Measurements from ENCODE around the gene MSRB3.

Gene MSRB3

DNA sequence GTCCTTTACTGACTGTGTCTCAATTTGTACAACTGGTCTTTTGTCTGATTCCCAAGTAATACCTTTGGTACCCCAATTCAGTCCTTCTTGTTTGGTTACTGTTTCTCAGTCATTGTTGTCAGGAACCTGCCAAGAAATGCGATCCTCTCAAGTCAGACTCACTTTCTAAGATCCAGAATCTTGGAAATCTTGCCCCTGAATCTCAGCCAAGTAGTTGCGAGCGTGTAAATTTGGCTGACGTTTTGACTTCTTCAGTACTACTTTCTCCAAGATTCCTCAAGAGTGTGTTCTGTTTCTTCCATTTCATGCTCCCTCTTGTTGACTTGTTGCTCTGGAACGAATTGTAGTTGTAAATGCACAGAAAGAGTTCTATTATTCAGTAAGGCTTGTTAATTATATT, 114.0 kb downstream of the MSRB3 start:
- DNase-seq (ENCODE audit: low read depth in 2 of 2), result no peak

DNA sequence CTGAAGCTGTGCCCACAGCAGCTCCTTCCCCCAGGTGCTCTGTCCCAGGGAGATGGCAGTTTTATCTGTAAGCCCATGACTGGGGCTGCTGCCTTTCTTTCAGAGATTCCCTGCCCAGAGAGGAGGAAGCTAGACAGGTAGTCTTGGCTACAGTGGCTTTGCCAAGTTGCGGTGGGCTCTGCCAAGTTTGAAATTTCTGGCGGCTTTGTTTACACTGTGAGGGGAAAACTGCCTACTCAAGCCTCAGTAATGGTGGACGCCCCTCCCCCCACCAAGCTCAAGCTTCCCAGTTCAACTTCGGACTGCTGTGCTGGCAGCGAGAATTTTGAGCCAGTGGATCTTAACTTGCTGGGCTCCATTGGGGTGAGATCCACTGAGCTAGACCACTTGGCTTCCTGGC, 124.7 kb downstream of the MSRB3 start:
- no peak for DNase-seq (ENCODE audit: low read depth in 2 of 2)

DNA sequence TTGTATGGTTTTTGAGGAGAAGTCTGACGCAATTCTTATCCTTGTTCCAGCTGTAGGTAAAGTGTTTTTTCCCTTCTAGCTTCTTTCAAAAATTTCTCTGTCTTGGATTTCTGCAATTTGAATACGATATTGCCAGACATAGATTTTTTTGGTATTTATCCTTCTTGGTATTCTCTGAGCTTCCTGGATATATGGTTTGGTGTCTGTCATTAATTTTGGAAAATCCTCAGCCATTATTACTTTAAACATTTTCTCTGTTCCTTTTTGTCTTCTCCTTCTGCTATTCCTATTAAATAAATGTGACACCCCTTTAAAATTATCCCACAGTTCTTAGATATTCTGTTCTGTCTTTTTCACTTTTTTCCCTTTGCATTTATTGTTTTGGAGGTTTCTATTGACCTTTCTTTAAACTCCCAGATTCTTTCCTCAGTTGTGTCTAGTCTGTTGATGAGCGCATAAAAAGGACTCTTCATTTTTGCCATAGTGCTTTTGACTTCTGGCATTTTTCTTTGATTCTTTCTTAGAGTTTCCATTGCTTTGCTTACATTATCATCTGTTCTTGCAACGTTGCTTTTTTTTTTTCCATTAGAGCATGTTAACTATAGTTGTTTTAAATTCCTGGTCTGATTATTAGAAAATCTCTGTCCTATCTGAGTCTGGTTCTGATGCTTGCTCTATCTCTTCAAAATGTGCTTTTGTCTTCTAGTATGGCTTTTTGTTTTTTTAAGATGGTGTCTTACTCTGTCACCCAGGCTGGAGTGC, 129.1 kb downstream of the MSRB3 start:
- no peak for DNase-seq (ENCODE audit: low read depth in 2 of 2)

DNA sequence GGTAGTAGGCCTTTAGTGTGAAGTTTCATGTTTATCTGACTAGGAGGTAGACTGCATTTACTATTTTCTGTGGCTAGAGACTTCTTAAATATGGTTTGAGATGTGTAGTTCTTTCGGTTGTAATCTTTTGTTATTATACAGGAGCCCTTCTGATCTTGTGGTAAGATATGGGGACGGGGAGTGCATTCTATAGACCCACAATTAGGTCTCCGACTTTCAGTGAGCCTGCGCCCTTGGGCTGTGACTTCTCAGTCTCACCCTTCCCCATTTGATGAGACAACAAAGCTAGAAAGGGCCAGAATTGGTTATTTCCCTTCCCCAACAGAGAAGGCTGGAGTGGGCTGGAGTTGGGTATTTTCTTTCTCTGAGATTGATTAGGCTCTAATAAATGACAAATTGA, 130.0 kb downstream of the MSRB3 start:
- no peak for DNase-seq (ENCODE audit: low read depth in 2 of 2)

DNA sequence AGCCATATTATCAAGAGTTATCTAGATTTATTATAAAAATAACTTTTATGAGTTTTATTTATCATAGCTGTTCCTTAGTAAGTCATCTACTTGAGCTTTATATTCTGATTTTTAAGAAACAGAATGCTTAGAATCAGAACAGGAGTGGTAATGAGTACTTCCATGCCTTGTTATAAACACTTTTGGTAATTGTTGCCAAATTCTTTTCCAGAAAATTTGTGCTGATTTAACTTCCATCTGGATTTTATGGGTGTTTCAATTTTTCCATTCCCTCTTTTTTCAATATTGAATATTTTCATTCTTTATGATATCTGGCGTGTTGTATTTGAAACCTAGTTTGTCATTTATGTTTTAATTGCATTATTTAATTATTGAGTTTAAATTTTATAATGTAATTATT, 131.2 kb downstream of the MSRB3 start:
- DNase-seq (ENCODE audit: low read depth in 2 of 2), result no peak

DNA sequence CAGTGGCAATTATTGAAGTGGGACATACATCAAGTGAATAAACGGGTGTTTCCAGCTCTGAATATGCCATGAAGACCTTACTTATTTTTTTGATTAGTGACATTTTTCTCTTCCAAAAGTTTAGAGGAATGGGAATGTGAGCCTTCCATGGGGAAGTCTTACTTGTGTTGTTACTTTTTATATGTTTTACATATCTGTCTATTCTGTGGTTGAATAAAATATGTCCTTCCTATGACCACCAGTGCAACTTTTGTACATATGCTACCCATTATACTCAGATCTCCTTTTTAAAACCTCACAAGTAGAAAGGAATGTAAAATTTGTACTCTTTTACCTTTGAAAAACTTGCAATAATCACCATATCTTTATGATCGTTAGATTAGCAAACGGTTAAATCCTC, 132.7 kb downstream of the MSRB3 start:
- DNase-seq (ENCODE audit: low read depth in 2 of 2), result no peak

DNA sequence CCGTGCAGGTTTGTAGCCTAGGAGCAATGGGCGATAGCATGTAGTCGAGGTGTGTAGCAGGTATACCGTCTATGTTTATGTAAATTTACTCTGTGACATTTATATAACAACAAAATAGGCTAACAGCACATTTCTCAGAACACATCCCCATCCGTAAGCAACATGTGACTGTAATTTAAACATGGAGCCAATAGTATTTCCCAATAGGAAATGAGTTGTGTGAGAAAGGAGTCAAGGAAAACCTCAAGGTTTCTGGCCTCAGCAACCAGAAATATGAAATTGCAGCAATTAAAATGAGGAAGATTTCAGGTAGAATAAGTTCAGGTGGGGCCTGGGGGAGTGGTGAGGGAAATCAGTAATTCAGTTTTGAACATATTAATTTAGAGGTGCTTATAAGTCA, 136.0 kb downstream of the MSRB3 start:
- DNase-seq (ENCODE audit: low read depth in 2 of 2), result no peak

DNA sequence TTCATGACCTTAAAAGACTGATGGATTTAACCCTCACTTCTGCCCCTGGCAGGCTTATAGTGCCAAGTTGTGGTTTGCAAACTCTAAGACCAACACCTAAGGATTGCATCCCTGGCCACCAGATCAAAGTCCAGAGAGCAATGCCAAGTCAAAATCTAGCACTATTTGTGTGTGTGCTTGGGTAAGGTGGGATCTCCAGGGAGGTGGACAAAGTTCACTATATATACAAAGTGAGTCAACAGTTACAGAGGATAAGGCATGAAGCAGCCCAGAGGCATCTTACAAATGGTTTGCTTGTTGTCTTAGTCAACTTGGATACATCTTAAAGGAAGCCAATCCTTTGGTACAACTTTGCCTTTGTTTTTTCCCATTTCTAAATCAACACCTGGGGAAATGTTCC, 137.3 kb downstream of the MSRB3 start:
- no peak for DNase-seq (ENCODE audit: low read depth in 2 of 2)

DNA sequence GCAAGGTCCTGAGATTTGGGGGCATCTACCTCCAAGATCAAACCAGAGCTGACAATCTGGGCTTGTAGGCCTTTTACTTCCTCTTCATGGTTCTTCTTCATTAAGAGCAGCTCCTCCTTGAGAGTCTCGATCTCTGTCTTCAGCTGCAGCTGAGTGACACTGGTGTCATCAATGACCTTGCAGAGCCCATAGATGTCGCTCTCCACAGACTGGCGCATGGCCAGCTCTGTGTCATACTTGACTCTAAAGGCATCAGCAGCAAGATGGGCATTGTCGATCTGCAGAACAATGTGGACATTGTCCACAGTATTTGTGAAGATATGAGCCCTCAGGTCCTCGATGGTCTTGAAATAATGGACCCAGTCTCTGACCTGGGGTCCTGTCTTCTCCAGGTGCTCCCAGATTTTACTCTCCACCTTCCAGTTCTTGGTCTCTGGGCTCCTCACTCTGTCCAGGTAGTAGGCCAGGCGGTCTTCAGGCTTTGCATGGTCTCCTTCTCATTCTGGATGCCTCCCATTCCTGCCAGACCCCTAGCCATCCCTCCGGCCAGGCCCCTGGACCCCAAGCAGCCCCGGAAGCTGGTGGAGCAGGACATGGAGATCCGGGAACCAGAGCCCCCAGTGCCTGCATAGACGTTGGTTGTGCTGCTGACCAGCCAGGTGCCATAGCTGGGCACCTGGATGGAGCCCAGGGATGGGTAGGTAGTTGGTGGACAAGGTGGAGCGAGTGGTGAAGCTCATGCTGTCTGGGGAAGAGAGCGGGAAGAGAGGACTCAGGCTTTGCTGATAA, 141.0 kb downstream of the MSRB3 start:
- no peak for DNase-seq (ENCODE audit: low read depth in 2 of 2)

DNA sequence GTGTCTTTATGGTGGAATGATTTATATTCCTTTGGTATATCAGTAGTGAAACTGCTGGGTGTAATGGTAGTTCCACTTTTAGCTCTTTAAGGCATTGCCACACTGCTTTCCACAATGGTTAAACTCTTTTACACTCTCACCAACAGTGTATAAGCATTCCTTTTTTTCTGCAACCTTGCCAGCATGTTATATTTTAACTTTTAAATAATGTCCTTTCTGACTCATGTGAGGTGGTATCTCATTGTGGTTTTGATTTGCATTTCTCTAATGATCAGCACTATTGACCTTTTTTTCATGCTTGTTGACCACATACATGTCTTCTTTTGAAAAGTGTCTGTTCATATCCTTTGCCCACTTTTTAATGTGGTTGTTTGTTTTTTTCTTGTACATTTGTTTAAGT, 142.5 kb downstream of the MSRB3 start:
- no peak for DNase-seq (ENCODE audit: low read depth in 2 of 2)

DNA sequence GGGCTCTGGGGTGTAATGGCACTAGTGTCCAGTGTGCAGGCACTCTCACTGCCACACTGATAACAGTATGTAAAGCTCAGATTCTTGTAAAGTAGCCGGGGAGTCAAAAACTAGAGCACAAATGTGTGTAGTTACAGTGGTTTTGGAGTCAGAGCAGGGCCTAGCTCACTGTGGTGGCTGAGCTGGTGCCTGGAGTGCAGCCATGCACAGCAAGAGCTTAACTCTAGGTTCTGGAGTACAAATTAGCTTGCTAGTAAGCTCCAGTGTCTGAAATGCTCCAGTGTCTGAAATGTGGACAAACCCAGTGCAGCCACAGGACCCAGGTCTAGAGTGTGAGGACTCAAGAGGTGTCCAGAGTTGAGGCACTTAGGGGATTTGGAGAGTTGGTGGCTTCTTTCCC, 149.2 kb downstream of the MSRB3 start:
- no peak for DNase-seq (ENCODE audit: low read depth in 2 of 2)

DNA sequence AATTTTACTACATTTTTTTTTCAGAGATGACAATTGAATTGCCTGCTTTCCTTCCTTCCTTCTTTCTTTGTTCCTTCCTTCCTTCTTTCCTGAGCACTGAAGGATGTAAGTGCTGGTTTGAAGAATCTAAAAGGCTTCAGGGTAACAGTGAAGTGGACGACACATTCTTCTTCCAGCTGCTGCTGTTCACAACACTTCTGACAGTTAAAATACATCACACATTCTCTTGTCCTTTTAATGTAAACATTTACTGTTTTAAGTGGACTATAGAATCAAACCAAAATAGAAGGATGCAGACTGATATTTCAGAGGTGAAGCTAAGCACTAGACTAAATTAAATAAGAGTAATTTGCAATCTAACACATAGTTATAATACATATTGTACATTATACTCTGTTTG, 151.5 kb downstream of the MSRB3 start:
- no peak for DNase-seq (ENCODE audit: low read depth in 2 of 2)

DNA sequence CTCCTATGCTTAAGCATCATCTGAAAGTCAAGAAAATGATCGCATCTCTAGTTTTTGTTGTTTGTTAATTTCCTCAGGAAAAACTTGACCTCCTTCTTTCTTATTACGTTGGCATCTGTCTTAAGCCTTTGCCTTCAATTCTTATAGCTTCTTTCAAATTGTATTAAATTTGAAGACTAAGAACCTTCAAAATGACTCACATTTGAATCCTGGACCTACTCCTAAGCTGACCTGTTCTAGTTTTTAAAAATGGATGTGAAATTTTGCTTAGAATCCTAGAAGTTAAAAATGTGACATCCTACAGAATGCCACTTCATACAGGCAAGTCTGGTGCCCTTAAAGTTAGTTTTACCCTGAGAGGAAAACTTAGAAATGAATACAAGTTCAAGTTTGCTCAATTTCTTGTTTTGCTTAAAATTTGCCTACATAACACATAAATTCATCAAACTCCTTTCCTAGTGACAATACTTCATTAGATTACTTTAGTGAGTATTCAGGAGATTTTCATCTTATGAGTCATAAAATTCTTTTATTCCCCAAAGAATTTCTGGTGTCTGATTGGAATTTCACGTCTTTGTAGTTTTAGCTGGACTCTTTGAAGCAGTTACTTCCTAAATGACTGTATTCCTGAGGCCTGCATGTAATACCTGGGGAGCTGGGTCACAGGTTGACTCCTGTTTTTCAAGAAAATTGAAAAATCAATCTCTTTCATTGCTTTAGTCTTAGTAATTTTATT, 152.3 kb downstream of the MSRB3 start:
- DNase-seq (ENCODE audit: low read depth in 2 of 2), result no peak

DNA sequence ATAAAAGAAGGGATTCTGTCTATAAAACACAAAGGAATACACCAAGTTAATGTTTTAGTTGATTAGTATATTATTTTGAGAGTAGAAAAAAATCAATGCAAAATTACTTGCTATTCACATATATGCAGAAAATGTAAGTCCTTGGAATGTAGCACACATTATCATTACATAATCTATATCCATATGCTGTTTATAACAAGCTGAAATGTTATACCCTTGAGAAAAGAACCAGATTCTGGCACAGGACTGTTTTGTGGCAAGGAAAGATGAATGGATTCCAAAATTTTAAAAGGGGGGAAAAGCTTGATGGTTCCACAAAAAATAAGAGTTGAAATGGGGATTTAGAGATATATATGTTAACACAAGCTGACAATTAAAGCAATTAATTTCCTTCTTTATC, 153.6 kb downstream of the MSRB3 start:
- no peak for DNase-seq (ENCODE audit: low read depth in 2 of 2)

DNA sequence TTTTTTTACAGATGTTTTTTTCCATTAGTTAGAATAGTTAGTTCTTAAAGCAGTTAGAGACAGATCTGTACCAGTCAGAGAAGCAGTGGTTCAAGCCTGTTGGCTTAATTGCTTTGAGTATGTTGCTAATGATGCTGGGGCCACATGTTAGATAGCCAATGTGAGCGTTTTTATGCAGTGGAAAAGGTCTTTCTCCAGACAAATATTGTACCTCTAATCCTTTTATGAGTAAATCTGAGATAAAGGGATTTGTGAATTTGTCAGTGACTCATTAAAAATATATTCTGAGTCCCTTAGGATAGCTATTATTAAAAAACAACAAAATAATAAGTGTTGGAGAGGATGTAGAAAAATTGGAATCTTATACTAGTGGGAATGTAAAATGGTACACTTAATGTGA, 154.2 kb downstream of the MSRB3 start:
- DNase-seq (ENCODE audit: low read depth in 2 of 2), result no peak

DNA sequence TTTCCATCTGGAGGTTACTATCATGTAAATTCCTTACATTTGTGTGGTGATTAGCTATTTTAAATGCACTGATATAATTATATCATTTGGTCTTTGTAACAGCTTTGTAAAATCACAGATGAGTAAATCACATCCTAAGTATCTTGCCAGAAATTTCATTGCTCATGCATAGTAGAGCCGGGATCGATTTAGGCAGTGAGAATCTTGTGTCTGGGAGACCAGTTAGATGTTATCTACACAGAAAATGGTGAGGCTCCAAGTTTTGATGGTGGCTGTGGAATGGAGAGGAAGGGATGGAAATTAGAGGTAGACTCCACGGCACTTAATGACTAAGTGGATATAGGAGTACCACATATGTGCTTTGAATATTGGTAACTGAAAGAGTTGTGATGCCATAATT, 156.3 kb downstream of the MSRB3 start:
- DNase-seq (ENCODE audit: low read depth in 2 of 2), result no peak

DNA sequence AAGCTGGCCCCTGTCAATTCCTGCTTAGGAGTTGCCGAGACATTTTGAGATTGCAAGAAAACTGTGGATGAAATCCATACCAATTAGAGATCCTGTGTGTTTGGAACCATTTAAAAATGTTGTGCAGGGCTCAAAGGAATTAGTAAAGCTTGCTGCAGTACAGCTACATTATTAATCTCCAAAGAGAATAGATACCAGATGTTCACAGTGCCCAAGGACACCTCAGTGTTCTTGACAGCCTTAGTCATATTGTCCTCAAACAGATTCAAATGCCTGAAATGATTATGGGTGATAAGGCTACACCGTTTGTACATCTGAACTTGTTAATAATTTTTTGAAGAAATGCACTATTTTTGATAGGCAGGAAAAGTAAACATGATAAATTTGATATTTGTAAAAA, 164.6 kb downstream of the MSRB3 start:
- no peak for DNase-seq (ENCODE audit: low read depth in 2 of 2)

DNA sequence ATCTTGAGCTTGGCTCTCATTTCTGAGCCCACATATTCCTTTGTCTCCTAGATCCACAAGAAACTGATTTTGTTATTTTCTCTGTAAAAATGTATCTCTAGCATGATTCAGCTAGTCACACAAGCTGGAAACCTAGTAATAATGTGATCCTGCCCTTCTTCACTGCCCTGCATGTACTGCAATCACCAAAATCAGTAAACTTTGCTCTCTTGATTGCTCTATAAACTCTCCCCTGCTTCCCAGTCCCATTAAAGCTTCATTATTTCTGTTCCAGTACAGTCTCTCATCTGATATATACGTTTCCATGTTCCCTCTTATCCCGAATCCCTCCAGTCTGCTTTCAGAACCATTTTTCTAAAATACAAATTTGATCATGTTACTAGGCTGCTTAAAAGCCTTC, 166.5 kb downstream of the MSRB3 start:
- no peak for DNase-seq (ENCODE audit: low read depth in 2 of 2)

DNA sequence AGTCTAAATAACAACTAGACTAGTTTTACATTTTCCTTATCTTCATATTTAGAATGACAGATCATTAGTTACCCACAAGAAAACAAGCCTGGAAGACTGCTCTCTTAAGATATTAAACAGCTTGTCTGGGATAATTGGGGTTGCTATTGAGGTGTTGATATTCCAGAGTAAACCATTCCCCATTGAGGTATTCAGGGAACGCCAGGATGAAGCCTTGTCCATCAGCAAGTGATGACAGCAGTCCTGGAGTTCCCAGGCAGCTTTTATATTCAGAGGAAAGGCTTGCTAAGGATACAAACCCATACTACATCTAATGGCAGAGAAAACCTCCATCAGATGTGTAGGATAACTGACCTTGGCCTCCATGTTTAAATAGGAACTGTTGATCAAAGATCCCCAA, 168.4 kb downstream of the MSRB3 start:
- DNase-seq (ENCODE audit: low read depth in 2 of 2), result no peak

DNA sequence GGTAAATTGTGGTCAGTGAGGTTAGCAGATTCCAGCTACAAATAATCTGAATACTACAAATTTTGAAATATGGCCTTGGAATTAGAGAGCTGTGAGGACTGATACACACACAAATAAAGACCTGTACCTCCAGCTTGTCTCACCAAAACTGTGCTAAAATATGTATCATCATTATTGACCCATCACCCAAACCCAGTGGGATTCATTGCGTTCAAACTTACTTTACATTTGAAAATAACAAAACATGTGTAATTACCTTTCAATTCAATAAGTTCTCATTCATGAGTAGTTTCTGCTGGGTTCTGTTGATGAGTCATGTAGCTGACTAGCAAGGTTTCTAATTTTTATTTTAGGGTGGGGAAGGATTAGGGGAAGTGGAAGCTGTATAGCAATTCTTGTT, 170.9 kb downstream of the MSRB3 start:
- no peak for DNase-seq (ENCODE audit: low read depth in 2 of 2)

DNA sequence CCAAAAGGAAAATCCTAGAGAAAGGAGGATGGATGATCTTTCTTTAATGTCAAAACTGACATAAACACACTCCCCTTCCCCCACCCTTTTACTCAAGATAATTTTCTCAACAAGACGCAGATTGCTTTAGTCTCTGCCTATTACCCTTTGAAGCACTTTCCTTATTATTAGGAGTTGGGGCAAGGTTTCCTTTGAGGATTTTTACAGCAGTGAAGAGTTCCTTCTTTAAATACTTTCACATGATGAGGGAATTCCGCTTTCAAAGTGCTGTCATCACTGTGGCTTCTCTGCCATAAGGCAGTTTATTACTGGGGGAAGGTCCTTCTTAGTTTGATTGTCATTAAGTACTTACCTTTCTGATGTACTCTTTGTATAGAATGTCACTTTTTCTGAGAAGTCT, 172.1 kb downstream of the MSRB3 start:
- no peak for DNase-seq (ENCODE audit: low read depth in 2 of 2)

DNA sequence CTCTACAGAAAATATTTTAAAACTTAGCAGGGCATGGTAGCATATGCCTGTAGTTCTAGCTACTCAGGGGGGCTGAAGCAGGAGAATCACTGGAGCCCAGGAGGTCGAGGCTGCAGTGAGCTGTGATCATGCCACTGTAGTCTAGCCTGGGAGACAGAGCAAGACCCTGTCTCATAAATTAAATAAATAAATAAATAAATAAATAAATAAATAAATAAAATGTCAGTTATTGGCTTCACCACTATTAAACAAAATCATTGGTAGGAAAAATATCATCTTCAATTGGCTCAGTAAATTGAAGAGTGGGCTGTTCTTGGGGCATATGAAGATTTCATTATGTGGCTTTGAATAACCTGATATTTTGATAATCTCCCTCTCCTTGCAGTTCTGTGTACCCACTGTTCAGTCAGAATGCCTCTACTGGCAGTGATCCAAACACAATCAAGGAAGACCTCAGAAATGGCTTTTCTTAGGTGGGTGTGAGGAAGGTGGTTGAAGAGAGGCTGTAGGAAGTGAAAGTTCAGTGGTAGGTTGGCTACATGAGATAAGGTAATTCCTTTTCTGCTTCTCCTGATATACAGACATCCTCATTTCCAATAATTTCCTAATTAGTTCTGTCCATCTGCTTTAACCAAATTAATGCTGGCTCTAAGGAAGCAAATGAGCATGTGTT, 175.8 kb downstream of the MSRB3 start:
- no peak for DNase-seq (ENCODE audit: low read depth in 2 of 2)

Data from stimulated activated CD8-positive, alpha-beta memory T cell treated with anti-CD3 and anti-CD28 coated beads, Interleukin-15, amount 100 ng/mL, for 4 hours (primary cell).